Breast epithelium (tissue), 3 donors: ENCODE data around the gene TRPC4AP.

ENCODE experiments used
- POLR2A ChIP-seq: fragments of 450-650 bp; IDR thresholded peaks from one replicate; pipeline ENCODE4 v1.6.1; 2016; ENCODE audit warnings: antibody characterized with exemption, mild to moderate bottlenecking, moderate library complexity
- POLR2AphosphoS5 ChIP-seq, 3 donors: sonication (generic); formaldehyde crosslinking; IDR thresholded peaks; one replicate each; pipeline ENCODE4 v1.6.1; 2017; ENCODE audit warnings: antibody characterized with exemption in 3 of 3
- TF ChIP-seq, protein P1 (sequence below), 3 donors: fragments of 450-650 bp; IDR thresholded peaks; one replicate each; pipeline ENCODE4 v1.5.1; 2016 to 2017; ENCODE audit warnings: antibody characterized with exemption in 3 of 3, mild to moderate bottlenecking in 3 of 3, moderate library complexity in 3 of 3

DNA sequence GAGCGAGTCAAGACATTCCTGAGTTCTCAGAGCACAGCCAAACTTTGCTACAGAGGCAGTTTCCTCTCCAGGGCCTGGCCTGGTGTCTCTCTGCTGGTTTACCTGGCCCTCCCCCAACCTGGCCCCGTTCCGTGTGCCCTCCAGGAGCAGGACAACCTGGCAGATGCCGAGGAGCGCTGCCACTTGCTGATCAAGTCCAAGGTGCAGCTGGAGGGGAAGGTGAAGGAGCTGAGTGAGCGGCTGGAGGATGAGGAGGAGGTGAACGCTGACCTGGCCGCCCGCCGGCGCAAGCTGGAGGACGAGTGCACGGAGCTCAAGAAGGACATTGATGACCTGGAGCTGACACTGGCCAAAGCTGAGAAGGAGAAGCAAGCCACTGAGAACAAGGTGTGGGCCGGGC, 97.4 kb downstream of the TRPC4AP start:
- TF ChIP-seq, protein P1, sequence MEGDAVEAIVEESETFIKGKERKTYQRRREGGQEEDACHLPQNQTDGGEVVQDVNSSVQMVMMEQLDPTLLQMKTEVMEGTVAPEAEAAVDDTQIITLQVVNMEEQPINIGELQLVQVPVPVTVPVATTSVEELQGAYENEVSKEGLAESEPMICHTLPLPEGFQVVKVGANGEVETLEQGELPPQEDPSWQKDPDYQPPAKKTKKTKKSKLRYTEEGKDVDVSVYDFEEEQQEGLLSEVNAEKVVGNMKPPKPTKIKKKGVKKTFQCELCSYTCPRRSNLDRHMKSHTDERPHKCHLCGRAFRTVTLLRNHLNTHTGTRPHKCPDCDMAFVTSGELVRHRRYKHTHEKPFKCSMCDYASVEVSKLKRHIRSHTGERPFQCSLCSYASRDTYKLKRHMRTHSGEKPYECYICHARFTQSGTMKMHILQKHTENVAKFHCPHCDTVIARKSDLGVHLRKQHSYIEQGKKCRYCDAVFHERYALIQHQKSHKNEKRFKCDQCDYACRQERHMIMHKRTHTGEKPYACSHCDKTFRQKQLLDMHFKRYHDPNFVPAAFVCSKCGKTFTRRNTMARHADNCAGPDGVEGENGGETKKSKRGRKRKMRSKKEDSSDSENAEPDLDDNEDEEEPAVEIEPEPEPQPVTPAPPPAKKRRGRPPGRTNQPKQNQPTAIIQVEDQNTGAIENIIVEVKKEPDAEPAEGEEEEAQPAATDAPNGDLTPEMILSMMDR (IDR thresholded peaks at IDR 0.05) = no peak
- TF ChIP-seq POLR2A = no peak
- no peak for TF ChIP-seq POLR2AphosphoS5 (IDR thresholded peaks at IDR 0.05)
